SK-N-MC (cell line): Measurements from ENCODE around the gene ALPK1.

Experiments
- FOXP2 ChIP-seq: optimal IDR thresholded peaks from 2 replicates; pipeline ENCODE3; 2011; ENCODE audit warnings: mild to moderate bottlenecking, moderate library complexity; ENCODE audit not compliant: insufficient read depth; ENCODE audit errors: extremely low read length, control extremely low read depth
- POLR2AphosphoS5 ChIP-seq: IDR thresholded peaks from 2 replicates; pipeline ENCODE4 v1.6.1; 2012; ENCODE audit warnings: mild to moderate bottlenecking, low read depth, low read length, borderline replicate concordance

- TF ChIP-seq FOXP2 (no peak), POLR2AphosphoS5 (no peak)
These were observed 74.2 kb downstream of the ALPK1 start for GRCh38 chr4:112371361-112371760.
